GM23338 (cell line): Measurements from ENCODE around the gene DDI2. TPM values are rescaled to one million over a fixed set of nuclear protein-coding genes. Genes with fewer than 3 reads are reported as not detected.

Experiments
- ATAC-seq: fragments of 200-7000 bp; cut with Tn5 transposase; 3 replicates; pipeline ENCODE4 v1.9.1; 2020
- DNase-seq: peaks from one replicate; pipeline ENCODE4 v3.0.0-alpha.2; 2015; ENCODE audit warnings: low spot score
- H2AFZ ChIP-seq: fragments of 200-600 bp; sonication (generic); 2 replicates; pipeline ENCODE4 v1.8.0; 2016; ENCODE audit warnings: antibody characterized with exemption, mild to moderate bottlenecking, moderate library complexity
- H3F3A ChIP-seq: fragments of 200-600 bp; sonication (generic); replicated peaks from 2 replicates; pipeline ENCODE4 v1.8.0; 2017; ENCODE audit warnings: antibody characterized with exemption, mixed run types, low read depth
- H3K27ac ChIP-seq: fragments of 200-600 bp; sonication (generic); 2 replicates; pipeline ENCODE4 v1.6.1; 2016; ENCODE audit warnings: low read depth
- H3K27me3 ChIP-seq: fragments of 200-600 bp; sonication (generic); 2 replicates; pipeline ENCODE4 v1.8.0; 2016; ENCODE audit warnings: mild to moderate bottlenecking, mixed run types, moderate library complexity; ENCODE audit not compliant: insufficient read depth
- H3K36me3 ChIP-seq: fragments of 200-600 bp; sonication (generic); 2 replicates; pipeline ENCODE4 v1.8.0; 2016; ENCODE audit warnings: mild to moderate bottlenecking; ENCODE audit not compliant: insufficient read depth
- H3K4me1 ChIP-seq: fragments of 200-600 bp; sonication (generic); 2 replicates; pipeline ENCODE4 v1.8.0; 2016; ENCODE audit warnings: mild to moderate bottlenecking, moderate library complexity; ENCODE audit not compliant: insufficient read depth
- H3K4me2 ChIP-seq: fragments of 200-600 bp; sonication (generic); 2 replicates; pipeline ENCODE4 v1.7.1; 2017; ENCODE audit warnings: mixed run types
- H3K4me3 ChIP-seq: fragments of 200-600 bp; sonication (generic); 2 replicates; pipeline ENCODE4 v1.6.1; 2016; ENCODE audit warnings: mixed run types
- H3K79me2 ChIP-seq: fragments of 200-600 bp; sonication (generic); replicated peaks from 2 replicates; pipeline ENCODE4 v1.8.0; 2017; ENCODE audit warnings: mild to moderate bottlenecking; ENCODE audit not compliant: insufficient read depth
- H3K9me2 ChIP-seq: fragments of 200-600 bp; sonication (generic); 2 replicates; pipeline ENCODE4 v1.8.0; 2017; ENCODE audit not compliant: insufficient read depth
- H4K20me1 ChIP-seq: fragments of 200-600 bp; sonication (generic); replicated peaks from 2 replicates; pipeline ENCODE4 v1.8.0; 2017; ENCODE audit warnings: mild to moderate bottlenecking; ENCODE audit not compliant: insufficient read depth
- H3K27ac Mint-ChIP-seq: 2 replicates; pipeline ENCODE4 v1.8.0; 2020; ENCODE audit warnings: inconsistent platforms, mild to moderate bottlenecking, moderate library complexity, mixed read lengths
- H3K27me3 Mint-ChIP-seq: 3 replicates; pipeline ENCODE4 v1.8.0; 2022; ENCODE audit warnings: low read depth, mild to moderate bottlenecking, moderate library complexity, mixed read lengths, inconsistent platforms; ENCODE audit not compliant: insufficient read depth, poor library complexity
- H3K36me3 Mint-ChIP-seq: 3 replicates; pipeline ENCODE4 v1.8.0; 2021; ENCODE audit warnings: low read depth, mild to moderate bottlenecking, inconsistent platforms, moderate library complexity, mixed read lengths
- H3K4me1 Mint-ChIP-seq: 3 replicates; pipeline ENCODE4 v1.8.0; 2020; ENCODE audit warnings: mild to moderate bottlenecking, inconsistent platforms, mixed read lengths
- H3K4me3 Mint-ChIP-seq: 3 replicates; pipeline ENCODE4 v1.8.0; 2021; ENCODE audit warnings: moderate library complexity, mild to moderate bottlenecking, inconsistent platforms, mixed read lengths
- H3K9me3 Mint-ChIP-seq: 3 replicates; pipeline ENCODE4 v1.8.0; 2020; ENCODE audit warnings: moderate library complexity, mild to moderate bottlenecking, inconsistent platforms, mixed read lengths
- CREB1 ChIP-seq: fragments of 250-450 bp; sonication (Bioruptor Pico); IDR thresholded peaks from 2 replicates; pipeline ENCODE4 v1.5.0; 2020; ENCODE audit warnings: low read depth, mild to moderate bottlenecking, moderate library complexity
- POLR2AphosphoS5 ChIP-seq: IDR thresholded peaks from 2 replicates; pipeline ENCODE4 v1.6.1; 2016; ENCODE audit warnings: antibody characterized with exemption, low read depth
- ZNF114 ChIP-seq: fragments of 250-450 bp; sonication (Bioruptor Pico); IDR thresholded peaks from 2 replicates; pipeline ENCODE4 v1.5.0; 2020; ENCODE audit warnings: mild to moderate bottlenecking, moderate library complexity
- polyA plus RNA-seq: library from polyadenylated mRNA; unstranded; fragments of >200 nt; fragmentation: Nextera tagmentation; extraction: Ambion mirVana; gene quantifications from 2 replicates; pipeline ENCODE4 v1.2.1, GENCODE V29; 2016
- total RNA-seq: library from RNA; depleted of rRNA; stranded (reverse); fragments of >200 nt; shearing (Covaris generic); gene quantifications from 2 replicates; pipeline ENCODE4 v1.2.3, GENCODE V29; 2014
- TF ChIP-seq, protein P1 (sequence below), 2 experiments: fragments of 200-600 bp in 1 of 2; sonication (generic) in 1 of 2; conservative IDR thresholded peaks; 2 replicates each; pipeline versions ENCODE4 v1.5.1 to v1.6.1; 2016 to 2017; ENCODE audit warnings: antibody characterized with exemption in 2 of 2, low read depth in 2 of 2, mild to moderate bottlenecking in 2 of 2, moderate library complexity in 1 of 2
- TF ChIP-seq, protein P2 (sequence below): fragments of 250-450 bp; sonication (Bioruptor Pico); IDR thresholded peaks from 2 replicates; pipeline ENCODE4 v1.5.0; 2020; ENCODE audit warnings: mild to moderate bottlenecking, moderate library complexity

DDI2 gene
- total and polyA plus RNA-seq, 2 experiments from 2014 or later: 8.0 to 43.3 TPM

DNA sequence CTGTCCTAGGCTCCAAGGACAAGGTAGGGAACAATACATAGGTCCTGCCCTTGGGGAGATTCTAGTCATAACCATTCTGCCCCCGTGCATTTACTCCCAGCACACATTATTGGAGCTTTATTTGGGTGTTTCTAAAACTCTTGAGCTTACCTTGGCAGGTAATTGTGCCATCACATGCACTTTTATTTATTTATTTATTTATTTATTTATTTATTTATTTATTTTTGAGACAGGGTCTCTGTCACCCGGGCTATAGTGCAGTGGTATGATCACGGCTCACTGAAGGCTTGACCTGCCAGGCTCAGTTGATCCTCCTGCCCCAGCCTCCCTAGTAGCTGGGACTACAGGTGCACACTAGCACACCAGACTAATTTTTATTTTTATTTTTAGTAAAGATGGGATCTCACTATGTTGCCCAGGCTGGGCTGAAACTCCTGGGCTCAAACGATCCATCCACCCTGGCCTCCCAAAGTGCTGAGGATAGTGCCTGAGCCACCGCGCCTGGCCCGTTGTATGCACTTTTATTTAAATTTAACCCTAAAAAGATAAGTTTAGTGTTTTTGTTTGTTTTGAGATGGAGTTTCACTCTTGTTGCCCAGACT, 41.6 kb upstream of the DDI2 start:
- no peak overlapping the region for H3K4me3 Mint-ChIP-seq
- H4K20me1 ChIP-seq: no peaks in the 10 kb centered on the region
- 0 out of 3 replicates have a peak, but pooled peaks cover 3% of the 10 kb centered on the region for H3K4me1 Mint-ChIP-seq
- H3K27ac Mint-ChIP-seq: no peak overlapping the region
- no peaks in the 10 kb centered on the region for H3K79me2 ChIP-seq
- H3K4me3 ChIP-seq: no peak overlapping the region
- H3K36me3 Mint-ChIP-seq: peaks cover 10% of the 10 kb centered on the region; the same call in 2 of the 3 replicates
- DNase-seq (no peak), ATAC-seq (no peak)
- peaks cover 9% of the 10 kb centered on the region for H3K36me3 ChIP-seq
- no peak overlapping the region for H2AFZ ChIP-seq
- no peaks in the 10 kb centered on the region for H3K27me3 ChIP-seq
- no peaks in the 10 kb centered on the region for H3F3A ChIP-seq
- TF ChIP-seq POLR2AphosphoS5: no peak
- TF ChIP-seq, protein P1, sequence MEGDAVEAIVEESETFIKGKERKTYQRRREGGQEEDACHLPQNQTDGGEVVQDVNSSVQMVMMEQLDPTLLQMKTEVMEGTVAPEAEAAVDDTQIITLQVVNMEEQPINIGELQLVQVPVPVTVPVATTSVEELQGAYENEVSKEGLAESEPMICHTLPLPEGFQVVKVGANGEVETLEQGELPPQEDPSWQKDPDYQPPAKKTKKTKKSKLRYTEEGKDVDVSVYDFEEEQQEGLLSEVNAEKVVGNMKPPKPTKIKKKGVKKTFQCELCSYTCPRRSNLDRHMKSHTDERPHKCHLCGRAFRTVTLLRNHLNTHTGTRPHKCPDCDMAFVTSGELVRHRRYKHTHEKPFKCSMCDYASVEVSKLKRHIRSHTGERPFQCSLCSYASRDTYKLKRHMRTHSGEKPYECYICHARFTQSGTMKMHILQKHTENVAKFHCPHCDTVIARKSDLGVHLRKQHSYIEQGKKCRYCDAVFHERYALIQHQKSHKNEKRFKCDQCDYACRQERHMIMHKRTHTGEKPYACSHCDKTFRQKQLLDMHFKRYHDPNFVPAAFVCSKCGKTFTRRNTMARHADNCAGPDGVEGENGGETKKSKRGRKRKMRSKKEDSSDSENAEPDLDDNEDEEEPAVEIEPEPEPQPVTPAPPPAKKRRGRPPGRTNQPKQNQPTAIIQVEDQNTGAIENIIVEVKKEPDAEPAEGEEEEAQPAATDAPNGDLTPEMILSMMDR (conservative IDR thresholded peaks at IDR 0.05; ENCODE audit: low read depth in 2 of 2): no peak
- TF ChIP-seq CREB1 (CRISPR knock-in tag): no peak
- TF ChIP-seq, protein P2, sequence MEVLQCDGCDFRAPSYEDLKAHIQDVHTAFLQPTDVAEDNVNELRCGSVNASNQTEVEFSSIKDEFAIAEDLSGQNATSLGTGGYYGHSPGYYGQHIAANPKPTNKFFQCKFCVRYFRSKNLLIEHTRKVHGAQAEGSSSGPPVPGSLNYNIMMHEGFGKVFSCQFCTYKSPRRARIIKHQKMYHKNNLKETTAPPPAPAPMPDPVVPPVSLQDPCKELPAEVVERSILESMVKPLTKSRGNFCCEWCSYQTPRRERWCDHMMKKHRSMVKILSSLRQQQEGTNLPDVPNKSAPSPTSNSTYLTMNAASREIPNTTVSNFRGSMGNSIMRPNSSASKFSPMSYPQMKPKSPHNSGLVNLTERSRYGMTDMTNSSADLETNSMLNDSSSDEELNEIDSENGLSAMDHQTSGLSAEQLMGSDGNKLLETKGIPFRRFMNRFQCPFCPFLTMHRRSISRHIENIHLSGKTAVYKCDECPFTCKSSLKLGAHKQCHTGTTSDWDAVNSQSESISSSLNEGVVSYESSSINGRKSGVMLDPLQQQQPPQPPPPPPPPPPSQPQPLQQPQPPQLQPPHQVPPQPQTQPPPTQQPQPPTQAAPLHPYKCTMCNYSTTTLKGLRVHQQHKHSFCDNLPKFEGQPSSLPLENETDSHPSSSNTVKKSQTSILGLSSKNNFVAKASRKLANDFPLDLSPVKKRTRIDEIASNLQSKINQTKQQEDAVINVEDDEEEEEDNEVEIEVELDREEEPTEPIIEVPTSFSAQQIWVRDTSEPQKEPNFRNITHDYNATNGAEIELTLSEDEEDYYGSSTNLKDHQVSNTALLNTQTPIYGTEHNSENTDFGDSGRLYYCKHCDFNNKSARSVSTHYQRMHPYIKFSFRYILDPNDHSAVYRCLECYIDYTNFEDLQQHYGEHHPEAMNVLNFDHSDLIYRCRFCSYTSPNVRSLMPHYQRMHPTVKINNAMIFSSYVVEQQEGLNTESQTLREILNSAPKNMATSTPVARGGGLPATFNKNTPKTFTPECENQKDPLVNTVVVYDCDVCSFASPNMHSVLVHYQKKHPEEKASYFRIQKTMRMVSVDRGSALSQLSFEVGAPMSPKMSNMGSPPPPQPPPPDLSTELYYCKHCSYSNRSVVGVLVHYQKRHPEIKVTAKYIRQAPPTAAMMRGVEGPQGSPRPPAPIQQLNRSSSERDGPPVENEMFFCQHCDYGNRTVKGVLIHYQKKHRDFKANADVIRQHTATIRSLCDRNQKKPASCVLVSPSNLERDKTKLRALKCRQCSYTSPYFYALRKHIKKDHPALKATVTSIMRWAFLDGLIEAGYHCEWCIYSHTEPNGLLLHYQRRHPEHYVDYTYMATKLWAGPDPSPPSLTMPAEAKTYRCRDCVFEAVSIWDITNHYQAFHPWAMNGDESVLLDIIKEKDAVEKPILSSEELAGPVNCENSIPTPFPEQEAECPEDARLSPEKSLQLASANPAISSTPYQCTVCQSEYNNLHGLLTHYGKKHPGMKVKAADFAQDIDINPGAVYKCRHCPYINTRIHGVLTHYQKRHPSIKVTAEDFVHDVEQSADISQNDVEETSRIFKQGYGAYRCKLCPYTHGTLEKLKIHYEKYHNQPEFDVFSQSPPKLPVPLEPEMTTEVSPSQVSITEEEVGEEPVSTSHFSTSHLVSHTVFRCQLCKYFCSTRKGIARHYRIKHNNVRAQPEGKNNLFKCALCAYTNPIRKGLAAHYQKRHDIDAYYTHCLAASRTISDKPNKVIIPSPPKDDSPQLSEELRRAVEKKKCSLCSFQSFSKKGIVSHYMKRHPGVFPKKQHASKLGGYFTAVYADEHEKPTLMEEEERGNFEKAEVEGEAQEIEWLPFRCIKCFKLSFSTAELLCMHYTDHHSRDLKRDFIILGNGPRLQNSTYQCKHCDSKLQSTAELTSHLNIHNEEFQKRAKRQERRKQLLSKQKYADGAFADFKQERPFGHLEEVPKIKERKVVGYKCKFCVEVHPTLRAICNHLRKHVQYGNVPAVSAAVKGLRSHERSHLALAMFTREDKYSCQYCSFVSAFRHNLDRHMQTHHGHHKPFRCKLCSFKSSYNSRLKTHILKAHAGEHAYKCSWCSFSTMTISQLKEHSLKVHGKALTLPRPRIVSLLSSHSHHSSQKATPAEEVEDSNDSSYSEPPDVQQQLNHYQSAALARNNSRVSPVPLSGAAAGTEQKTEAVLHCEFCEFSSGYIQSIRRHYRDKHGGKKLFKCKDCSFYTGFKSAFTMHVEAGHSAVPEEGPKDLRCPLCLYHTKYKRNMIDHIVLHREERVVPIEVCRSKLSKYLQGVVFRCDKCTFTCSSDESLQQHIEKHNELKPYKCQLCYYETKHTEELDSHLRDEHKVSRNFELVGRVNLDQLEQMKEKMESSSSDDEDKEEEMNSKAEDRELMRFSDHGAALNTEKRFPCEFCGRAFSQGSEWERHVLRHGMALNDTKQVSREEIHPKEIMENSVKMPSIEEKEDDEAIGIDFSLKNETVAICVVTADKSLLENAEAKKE (CRISPR knock-in tag): no peak
- TF ChIP-seq ZNF114 (CRISPR knock-in tag): no peak
- H3K4me2 ChIP-seq: no peak overlapping the region
- no peaks in the 10 kb centered on the region for H3K4me1 ChIP-seq
- no peak overlapping the region for H3K27ac ChIP-seq
- H3K9me3 Mint-ChIP-seq: no peaks in the 10 kb centered on the region
- no peaks in the 10 kb centered on the region for H3K9me2 ChIP-seq
- H3K27me3 Mint-ChIP-seq: peaks cover 4% of the 10 kb centered on the region
